Fibroblast of pulmonary artery (primary cell): Measurements from ENCODE around the gene GFPT2.
A peak's percentile ranks its signal among the peaks of the same experiment; 100 is the strongest.

Experiments used
- DNase-seq: peaks from one replicate; pipeline ENCODE4 v3.0.0-alpha.2; 2010; ENCODE audit warnings: low read depth
- H3K4me3 ChIP-seq: replicated peaks from 2 replicates; pipeline ENCODE4 v1.5.1; 2011; ENCODE audit warnings: low read depth, mild to moderate bottlenecking, control low read depth, low read length, moderate library complexity
- TF ChIP-seq, protein P1 (sequence below): IDR thresholded peaks from 2 replicates; pipeline ENCODE4 v1.5.1; 2011; ENCODE audit warnings: mild to moderate bottlenecking, control low read depth, low read length, inconsistent platforms; ENCODE audit errors: missing control alignments

The GFPT2 gene

DNA sequence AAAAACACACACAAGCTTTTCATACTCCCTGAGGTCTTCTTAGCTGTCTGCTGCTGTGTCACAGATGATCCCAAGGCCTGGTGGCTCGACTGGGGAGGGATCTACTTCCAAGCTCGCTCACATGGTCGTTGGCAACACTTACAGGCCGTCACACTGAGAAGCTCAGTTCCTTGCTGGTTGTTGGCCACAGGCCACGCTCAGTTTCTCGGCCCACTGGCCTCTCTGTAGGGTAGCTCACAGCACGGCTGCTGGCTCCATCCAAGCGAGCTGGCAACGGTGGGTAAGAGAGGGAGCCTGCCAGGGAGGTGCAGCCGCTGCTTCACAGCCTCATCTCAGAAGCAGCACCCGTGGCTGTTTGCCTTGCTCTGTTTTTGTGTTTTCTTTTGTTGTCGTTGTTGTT, 43.8 kb upstream of the GFPT2 start:
- no peak overlapping the region for H3K4me3 ChIP-seq
- TF ChIP-seq, protein P1, sequence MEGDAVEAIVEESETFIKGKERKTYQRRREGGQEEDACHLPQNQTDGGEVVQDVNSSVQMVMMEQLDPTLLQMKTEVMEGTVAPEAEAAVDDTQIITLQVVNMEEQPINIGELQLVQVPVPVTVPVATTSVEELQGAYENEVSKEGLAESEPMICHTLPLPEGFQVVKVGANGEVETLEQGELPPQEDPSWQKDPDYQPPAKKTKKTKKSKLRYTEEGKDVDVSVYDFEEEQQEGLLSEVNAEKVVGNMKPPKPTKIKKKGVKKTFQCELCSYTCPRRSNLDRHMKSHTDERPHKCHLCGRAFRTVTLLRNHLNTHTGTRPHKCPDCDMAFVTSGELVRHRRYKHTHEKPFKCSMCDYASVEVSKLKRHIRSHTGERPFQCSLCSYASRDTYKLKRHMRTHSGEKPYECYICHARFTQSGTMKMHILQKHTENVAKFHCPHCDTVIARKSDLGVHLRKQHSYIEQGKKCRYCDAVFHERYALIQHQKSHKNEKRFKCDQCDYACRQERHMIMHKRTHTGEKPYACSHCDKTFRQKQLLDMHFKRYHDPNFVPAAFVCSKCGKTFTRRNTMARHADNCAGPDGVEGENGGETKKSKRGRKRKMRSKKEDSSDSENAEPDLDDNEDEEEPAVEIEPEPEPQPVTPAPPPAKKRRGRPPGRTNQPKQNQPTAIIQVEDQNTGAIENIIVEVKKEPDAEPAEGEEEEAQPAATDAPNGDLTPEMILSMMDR = no peak
- DNase-seq = no peak

DNA sequence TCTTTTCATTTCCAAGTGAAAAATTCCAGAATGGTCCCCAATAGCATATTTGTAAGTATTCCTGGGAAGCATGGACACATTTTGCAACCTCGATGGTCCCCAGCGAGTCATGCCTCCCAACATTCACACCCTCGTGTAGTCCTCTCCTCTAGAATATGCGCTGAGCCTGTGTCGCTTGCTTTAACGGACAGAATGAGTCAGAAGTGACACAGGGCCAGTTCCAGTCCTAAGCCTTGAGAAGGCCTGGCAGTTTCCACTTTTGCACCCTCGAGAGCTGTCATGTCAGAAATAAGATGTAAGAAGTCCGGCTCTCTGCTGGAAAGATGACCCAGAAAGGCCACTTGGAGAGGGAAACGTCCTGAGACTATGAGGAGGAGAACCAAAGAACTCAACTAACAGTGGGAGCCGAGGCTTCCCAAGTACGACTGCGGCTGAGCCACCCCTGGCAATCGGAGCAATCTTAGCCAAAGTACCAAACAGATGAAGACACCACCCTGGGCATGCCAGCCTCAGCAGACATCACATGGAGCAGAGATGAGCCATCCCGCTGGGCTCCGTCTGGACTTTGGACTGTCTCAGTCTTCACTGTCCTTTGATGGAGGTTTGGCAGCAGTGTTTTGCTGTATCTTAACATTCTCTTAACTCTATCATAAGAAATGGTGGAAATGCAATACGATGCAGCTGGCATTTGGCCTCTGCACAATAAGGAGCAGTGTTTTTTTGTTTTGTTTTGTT, 42.6 kb upstream of the GFPT2 start:
- no peak overlapping the region for H3K4me3 ChIP-seq

DNA sequence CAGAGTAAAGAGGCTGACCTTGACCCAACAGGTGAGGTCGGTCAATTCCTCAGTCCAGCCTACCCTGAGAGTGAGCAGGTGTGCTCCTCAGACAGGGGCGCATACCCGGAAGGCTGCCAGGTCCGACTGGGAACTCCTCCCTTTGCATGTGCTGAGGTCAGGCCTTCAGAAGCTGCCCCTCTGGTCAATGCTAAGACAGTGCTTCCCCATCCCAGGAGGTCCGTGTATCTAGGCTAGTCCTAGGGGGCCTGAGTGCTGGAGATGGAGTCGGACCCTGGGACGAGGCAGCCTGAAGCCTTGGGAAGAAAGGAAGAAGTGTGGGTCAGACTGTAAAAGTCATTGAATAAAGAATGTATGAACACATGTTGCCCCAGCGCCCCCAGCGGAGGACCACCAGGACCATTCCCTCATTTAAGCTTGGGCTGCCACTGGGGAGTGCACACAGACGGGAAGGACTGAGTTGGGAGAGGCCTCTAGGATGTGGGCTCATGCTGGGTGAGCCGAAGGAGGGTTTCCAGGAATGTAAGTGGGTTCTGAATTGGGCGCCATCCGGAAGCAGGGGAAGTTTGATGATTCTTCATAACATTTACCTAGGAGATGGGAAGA, 41.0 kb upstream of the GFPT2 start:
- no peak overlapping the region for H3K4me3 ChIP-seq
- TF ChIP-seq, protein P1 = no peak
- DNase-seq = no peak

More for the DNA sequence above, 42.6 kb upstream of the GFPT2 start:
- TF ChIP-seq, protein P1 = no peak
- no peak for DNase-seq

DNA sequence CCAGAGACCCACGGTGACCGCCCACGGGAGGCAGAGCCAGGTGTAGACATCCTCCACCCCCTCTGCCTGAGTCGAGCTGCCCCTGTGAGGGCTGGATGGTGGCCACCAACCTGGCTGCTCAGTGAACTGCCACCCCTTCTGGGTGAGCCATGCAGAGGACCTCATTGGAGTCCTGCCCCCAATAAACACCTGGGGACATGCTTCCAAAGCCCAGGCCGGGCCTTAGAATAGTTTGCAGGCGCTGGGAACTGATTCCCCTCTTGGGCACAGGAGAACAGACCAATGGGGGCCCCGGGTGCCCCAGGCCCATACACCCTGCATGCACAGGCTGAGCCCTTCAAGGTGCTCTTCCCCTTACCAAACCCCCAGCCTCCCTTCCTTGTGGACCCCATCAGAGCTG, 38.1 kb upstream of the GFPT2 start:
- DNase-seq = no peak
- no peak overlapping the region for H3K4me3 ChIP-seq
- TF ChIP-seq, protein P1 = no peak

DNA sequence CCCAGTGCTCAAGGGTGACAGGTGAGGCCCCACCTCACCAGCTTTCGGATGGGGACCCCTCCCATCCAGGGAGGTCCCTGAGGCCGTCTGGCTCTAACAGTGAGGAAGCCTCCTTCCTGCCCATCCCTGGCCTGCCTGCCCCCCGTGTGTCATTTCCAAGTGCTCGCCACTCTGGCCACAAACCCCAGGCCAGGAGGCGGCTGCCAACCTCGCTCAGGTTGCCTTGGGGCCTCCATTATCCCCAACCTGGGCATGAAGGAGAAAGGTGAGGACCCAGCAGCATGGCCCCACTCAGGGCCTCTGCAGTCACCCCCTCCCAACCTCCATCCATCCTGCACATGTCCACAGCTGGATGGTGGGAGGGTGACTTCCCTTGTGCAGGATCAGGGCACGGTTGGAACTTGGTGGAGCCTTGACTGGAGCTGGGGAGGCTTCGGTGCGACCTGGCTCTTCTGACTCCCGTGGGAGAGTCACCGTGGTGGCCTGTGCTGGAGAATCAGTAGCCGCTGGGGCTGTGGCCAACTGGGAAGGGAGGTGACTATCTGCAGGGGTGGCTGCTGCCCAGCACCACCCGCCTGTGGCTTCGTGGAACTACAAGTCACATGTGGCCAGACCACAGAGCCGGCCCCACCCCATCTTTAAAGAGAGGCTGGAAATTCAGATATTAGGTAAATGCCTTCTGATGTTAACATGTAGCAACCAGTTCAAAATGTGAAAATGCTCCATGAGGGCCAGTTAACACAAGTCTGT, 37.5 kb upstream of the GFPT2 start:
- no peak overlapping the region for H3K4me3 ChIP-seq
- DNase-seq = peak; percentile 10
- TF ChIP-seq, protein P1 = peak; percentile 8

DNA sequence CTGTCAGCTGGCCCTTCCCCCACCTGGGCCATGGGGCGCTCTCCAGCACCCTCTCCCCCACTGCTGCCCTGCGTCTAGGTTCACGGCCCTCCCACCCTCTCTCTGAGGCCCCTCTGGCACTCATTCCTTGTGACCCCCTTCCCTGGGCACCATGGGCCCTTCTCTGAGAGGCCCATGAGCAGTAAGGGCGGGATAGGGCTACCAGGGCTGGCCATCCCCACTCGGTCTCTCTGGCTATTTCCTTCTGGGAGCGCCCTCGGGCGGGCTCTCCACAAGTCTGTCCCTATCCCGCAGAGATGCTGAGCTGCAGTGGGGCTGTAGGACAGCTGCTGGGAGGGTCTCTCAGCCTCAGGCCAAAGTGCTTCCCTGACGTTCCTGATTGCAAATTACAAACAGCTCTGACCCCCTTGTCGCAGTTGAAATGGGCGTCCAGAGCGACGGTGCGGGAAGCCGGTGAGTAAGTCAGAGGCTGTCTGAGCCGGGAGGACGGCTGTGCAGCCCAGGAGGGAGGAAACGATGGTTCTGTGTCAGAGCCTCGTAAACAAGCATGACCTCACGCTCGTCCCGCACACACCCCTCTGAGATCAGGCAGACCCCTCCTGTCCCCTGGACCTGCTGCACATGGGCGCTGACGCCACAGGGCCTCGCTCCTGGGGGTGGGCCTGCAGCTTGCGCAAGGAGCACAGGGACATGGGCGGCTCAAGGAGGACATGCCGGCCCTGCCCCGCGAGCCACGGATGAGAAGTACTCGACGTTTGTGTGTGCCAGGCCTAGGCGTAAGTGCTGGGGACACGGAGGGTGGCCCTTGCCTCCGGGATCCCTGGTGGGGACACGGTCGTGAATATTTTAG, 36.3 kb upstream of the GFPT2 start:
- TF ChIP-seq, protein P1 = no peak
- no peak for DNase-seq

More for the DNA sequence above, 36.3 kb upstream of the GFPT2 start:
- no peak overlapping the region for H3K4me3 ChIP-seq
